ENCODE measurements around the gene ENAH. TPM values are rescaled to one million over a fixed set of nuclear protein-coding genes. Genes with fewer than 3 reads are reported as not detected.
A peak's percentile ranks its signal among the peaks of the same experiment; 100 is the strongest.

The ENAH gene
- total and polyA plus RNA-seq, 7 experiments from 2014 or later, result 0.08 to 0.42 (median 0.16) TPM; not detected in 4

- intact Hi-C loops (cut with micrococcal nuclease), result no loop called here
- ATAC-seq, result no peak
- Histone ChIP-seq H3K4me3 (ENCODE audit: low read length) (no peak overlapping the region), H3K27ac (ENCODE audit: low read depth, low read length) (no peak overlapping the region), H3K4me1 (ENCODE audit: control insufficient read depth in 2 of 2, insufficient read depth in 2 of 2, low read length in 2 of 2) (no peaks in the 10 kb centered on the region), H3K36me3 (ENCODE audit: control insufficient read depth in 2 of 3, insufficient read depth in 3 of 3, low read length in 3 of 3) (no peaks in the 10 kb centered on the region), H3K9me3 (ENCODE audit: control insufficient read depth in 2 of 3, low read length in 3 of 3) (no peaks in the 10 kb centered on the region), H3K27me3 (ENCODE audit: control insufficient read depth in 2 of 2, insufficient read depth in 2 of 2, low read length in 2 of 2) (no peaks in the 10 kb centered on the region)
- Mint-ChIP-seq H3K9me3 (peaks cover 0 to 2% (median 0%) of the 10 kb centered on the region in 11 donors), H3K27ac (no peak overlapping the region), H3K4me1 (no peaks in the 10 kb centered on the region), H3K27me3 (peaks cover 2 to 8% (median 3%) of the 10 kb centered on the region in 5 donors), H3K4me3 (no peak overlapping the region), H3K36me3 (no peaks in the 10 kb centered on the region)
- ChIA-PET POLR2A (interaction anchor here (0.6 kb wide), 1 partner anchor 306 kb away, joined by 3 read pairs; no protein-coding TSS in a partner anchor), CTCF (no interaction called here)
- no peak for DNase-seq
These were observed 13.6 kb upstream of the ENAH start for GRCh38 chr1:225666495-225666894.

- Mint-ChIP-seq H3K4me3 (no peak overlapping the region), H3K36me3 (no peaks in the 10 kb centered on the region), H3K9me3 (peaks cover 0 to 2% (median 0%) of the 10 kb centered on the region in 11 donors), H3K27me3 (peaks cover 0 to 3% (median 2%) of the 10 kb centered on the region in 5 donors), H3K27ac (no peak overlapping the region), H3K4me1 (peaks cover 0 to 2% (median 0%) of the 10 kb centered on the region in 7 donors)
- no peak for DNase-seq
- Histone ChIP-seq H3K4me1 (ENCODE audit: control insufficient read depth in 2 of 2, insufficient read depth in 2 of 2, low read length in 2 of 2) (no peaks in the 10 kb centered on the region), H3K36me3 (ENCODE audit: control insufficient read depth in 2 of 3, insufficient read depth in 3 of 3, low read length in 3 of 3) (no peaks in the 10 kb centered on the region), H3K27me3 (ENCODE audit: control insufficient read depth in 2 of 2, insufficient read depth in 2 of 2, low read length in 2 of 2) (no peaks in the 10 kb centered on the region), H3K4me3 (ENCODE audit: low read length) (no peak overlapping the region), H3K9me3 (ENCODE audit: control insufficient read depth in 2 of 3, low read length in 3 of 3) (no peaks in the 10 kb centered on the region), H3K27ac (ENCODE audit: low read depth, low read length) (no peak overlapping the region)
- intact Hi-C loops (cut with micrococcal nuclease), result no loop called here
- CTCF ChIA-PET, result interaction anchor here (0.8 kb wide), 1 partner anchor 9 kb away, joined by 3 read pairs; no protein-coding TSS in a partner anchor
- ATAC-seq, result no peak
- POLR2A ChIA-PET, result interaction anchor here (1.1 kb wide), 1 partner anchor 121 kb away, joined by 3 read pairs; no protein-coding TSS in a partner anchor
These were observed 11.8 kb upstream of the ENAH start for GRCh38 chr1:225664762-225665161.

- CTCF ChIA-PET, result no interaction called here
- H3K4me3 Mint-ChIP-seq, result no peak overlapping the region
- Histone ChIP-seq H3K9me3 (ENCODE audit: control insufficient read depth in 2 of 3, low read length in 3 of 3) (no peaks in the 10 kb centered on the region), H3K27ac (ENCODE audit: low read depth, low read length) (no peak overlapping the region), H3K27me3 (ENCODE audit: control insufficient read depth in 2 of 2, insufficient read depth in 2 of 2, low read length in 2 of 2) (no peaks in the 10 kb centered on the region), H3K4me1 (ENCODE audit: control insufficient read depth in 2 of 2, insufficient read depth in 2 of 2, low read length in 2 of 2) (no peaks in the 10 kb centered on the region), H3K4me3 (ENCODE audit: low read length) (no peak overlapping the region), H3K36me3 (ENCODE audit: control insufficient read depth in 2 of 3, insufficient read depth in 3 of 3, low read length in 3 of 3) (no peaks in the 10 kb centered on the region)
- DNase-seq (no peak), ATAC-seq (no peak)
- H3K9me3 Mint-ChIP-seq, result peaks cover 0 to 2% (median 0%) of the 10 kb centered on the region in 11 donors
- H3K36me3 Mint-ChIP-seq, result no peaks in the 10 kb centered on the region
- POLR2A ChIA-PET, result no interaction called here
- H3K27me3 Mint-ChIP-seq, result peaks cover 0 to 5% (median 0%) of the 10 kb centered on the region in 5 donors
- intact Hi-C loops (cut with micrococcal nuclease), result no loop called here
- peaks cover 0 to 2% (median 0%) of the 10 kb centered on the region in 7 donors for H3K4me1 Mint-ChIP-seq
- H3K27ac Mint-ChIP-seq, result no peak overlapping the region
These were observed 9.2 kb upstream of the ENAH start for GRCh38 chr1:225662155-225662554.

DNA sequence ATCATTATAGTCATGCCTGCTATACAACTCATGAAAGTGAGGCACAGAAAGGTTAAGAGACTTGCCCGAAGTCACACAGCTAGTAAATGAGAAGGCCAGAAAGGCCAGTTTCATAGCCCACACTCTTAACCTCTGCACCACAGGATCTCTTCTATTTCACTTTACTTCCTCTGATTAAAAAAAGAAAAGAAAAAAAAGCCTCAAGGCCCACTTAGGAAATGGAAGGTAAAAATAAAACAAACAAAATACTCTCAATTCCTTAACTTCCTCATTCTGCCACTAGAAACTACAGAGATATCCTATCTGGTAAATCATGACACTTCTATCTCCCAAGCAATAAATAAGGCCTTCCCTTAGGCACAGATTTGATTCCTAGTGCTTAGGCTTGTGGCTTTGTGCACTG, 7.6 kb upstream of the ENAH start:
- H3K27me3 ChIP-seq (ENCODE audit: control insufficient read depth in 2 of 2, insufficient read depth in 2 of 2, low read length in 2 of 2), result no peaks in the 10 kb centered on the region
- ChIA-PET CTCF (no interaction called here), POLR2A (interaction anchor here (0.7 kb wide), 1 partner anchor 211 kb away, joined by 4 read pairs; no protein-coding TSS in a partner anchor)
- no peaks in the 10 kb centered on the region for H3K9me3 Mint-ChIP-seq
- H3K36me3 Mint-ChIP-seq, result no peaks in the 10 kb centered on the region
- peaks cover 0 to 11% (median 0%) of the 10 kb centered on the region in 5 donors for H3K27me3 Mint-ChIP-seq
- H3K9me3 ChIP-seq (ENCODE audit: control insufficient read depth in 2 of 3, low read length in 3 of 3), result no peaks in the 10 kb centered on the region
- peak overlapping the region in 1 of 9 donors; percentile 0 for H3K27ac Mint-ChIP-seq
- no peak overlapping the region for H3K4me3 ChIP-seq (ENCODE audit: low read length)
- no peaks in the 10 kb centered on the region for H3K36me3 ChIP-seq (ENCODE audit: control insufficient read depth in 2 of 3, insufficient read depth in 3 of 3, low read length in 3 of 3)
- H3K4me1 ChIP-seq (ENCODE audit: control insufficient read depth in 2 of 2, insufficient read depth in 2 of 2, low read length in 2 of 2), result no peaks in the 10 kb centered on the region
- intact Hi-C loops (cut with micrococcal nuclease), result no loop called here
- H3K4me1 Mint-ChIP-seq, result peaks cover 0 to 2% (median 0%) of the 10 kb centered on the region in 7 donors
- H3K4me3 Mint-ChIP-seq, result no peak overlapping the region
- ATAC-seq (no peak), DNase-seq (no peak)
- H3K27ac ChIP-seq (ENCODE audit: low read depth, low read length), result no peak overlapping the region

DNA sequence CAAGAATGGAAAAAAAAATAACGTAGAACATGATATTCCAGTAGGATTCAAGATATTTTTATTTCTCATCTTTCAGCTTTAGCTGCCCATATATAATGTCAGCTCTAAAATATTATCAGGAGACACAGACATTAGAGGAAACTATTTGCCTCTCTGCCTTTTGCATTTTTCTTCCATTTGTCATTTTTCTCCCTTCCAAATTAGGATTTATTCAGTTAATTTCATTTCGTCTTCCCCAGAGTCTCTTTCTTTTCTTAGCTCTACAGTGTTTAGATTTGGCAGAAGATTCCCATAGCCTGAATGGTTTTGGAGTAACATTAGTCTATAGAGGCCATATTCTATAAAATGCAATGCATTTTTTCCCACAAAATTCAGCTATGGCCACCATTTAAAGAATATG, 5.1 kb upstream of the ENAH start:
- no peak overlapping the region for H3K4me3 Mint-ChIP-seq
- no peak overlapping the region for H3K4me3 ChIP-seq (ENCODE audit: low read length)
- peaks cover 3 to 6% (median 5%) of the 10 kb centered on the region in 7 donors for H3K4me1 Mint-ChIP-seq
- intact Hi-C loops (cut with micrococcal nuclease), result loop anchor here in 1 of 2 donors (10.0 kb wide), 2 partner anchors 183 to 317 kb away; no protein-coding TSS in a partner anchor
- peaks cover 0 to 30% (median 3%) of the 10 kb centered on the region in 5 donors for H3K27me3 Mint-ChIP-seq
- H3K27ac Mint-ChIP-seq, result no peak overlapping the region
- H3K9me3 Mint-ChIP-seq, result no peaks in the 10 kb centered on the region
- ATAC-seq (no peak), DNase-seq (no peak)
- no peaks in the 10 kb centered on the region for H3K9me3 ChIP-seq (ENCODE audit: control insufficient read depth in 2 of 3, low read length in 3 of 3)
- H3K36me3 ChIP-seq (ENCODE audit: control insufficient read depth in 2 of 3, insufficient read depth in 3 of 3, low read length in 3 of 3), result no peaks in the 10 kb centered on the region
- H3K36me3 Mint-ChIP-seq, result peaks cover 0 to 1% (median 0%) of the 10 kb centered on the region in 5 donors
- ChIA-PET POLR2A (interaction anchor here (0.6 kb wide), 1 partner anchor 9 kb away, joined by 4 read pairs; no protein-coding TSS in a partner anchor), CTCF (no interaction called here)
- no peaks in the 10 kb centered on the region for H3K27me3 ChIP-seq (ENCODE audit: control insufficient read depth in 2 of 2, insufficient read depth in 2 of 2, low read length in 2 of 2)
- H3K27ac ChIP-seq (ENCODE audit: low read depth, low read length), result no peak overlapping the region
- peaks cover 0 to 3% of the 10 kb centered on the region in 2 donors for H3K4me1 ChIP-seq (ENCODE audit: control insufficient read depth in 2 of 2, insufficient read depth in 2 of 2, low read length in 2 of 2)

DNA sequence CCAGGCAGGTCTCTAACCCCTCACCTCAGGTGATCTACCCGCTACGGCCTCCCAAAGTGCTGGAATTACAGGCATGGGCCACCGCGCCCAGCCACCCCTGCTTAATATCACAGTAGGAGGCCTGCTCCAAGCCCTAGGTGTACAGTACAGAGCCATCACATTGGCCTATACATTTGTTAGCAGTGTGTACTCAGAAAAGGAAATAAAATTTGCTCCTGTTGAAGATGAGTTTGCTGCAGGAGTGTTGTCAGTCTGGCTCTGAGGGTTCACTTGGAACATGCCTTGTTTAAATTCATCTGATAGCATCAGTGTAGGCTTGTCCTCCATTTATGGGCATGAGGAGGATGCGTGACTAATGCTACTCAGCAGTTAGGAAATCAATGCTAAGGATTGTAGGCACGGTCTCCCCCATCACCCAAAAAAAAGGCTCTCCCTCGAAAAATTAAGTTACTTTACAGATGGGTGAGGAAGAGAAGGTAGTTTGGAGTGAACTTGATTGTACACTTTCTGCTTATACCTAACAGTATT, 4.6 kb upstream of the ENAH start:
- Histone ChIP-seq H3K4me3 (ENCODE audit: low read length) (no peak overlapping the region), H3K27me3 (ENCODE audit: control insufficient read depth in 2 of 2, insufficient read depth in 2 of 2, low read length in 2 of 2) (no peaks in the 10 kb centered on the region), H3K9me3 (ENCODE audit: control insufficient read depth in 2 of 3, low read length in 3 of 3) (no peaks in the 10 kb centered on the region), H3K4me1 (ENCODE audit: control insufficient read depth in 2 of 2, insufficient read depth in 2 of 2, low read length in 2 of 2) (peaks cover 0 to 3% of the 10 kb centered on the region in 2 donors), H3K27ac (ENCODE audit: low read depth, low read length) (no peak overlapping the region), H3K36me3 (ENCODE audit: control insufficient read depth in 2 of 3, insufficient read depth in 3 of 3, low read length in 3 of 3) (no peaks in the 10 kb centered on the region)
- H3K4me3 Mint-ChIP-seq, result no peak overlapping the region
- no peaks in the 10 kb centered on the region for H3K9me3 Mint-ChIP-seq
- peaks cover 3 to 6% (median 5%) of the 10 kb centered on the region in 7 donors for H3K4me1 Mint-ChIP-seq
- intact Hi-C loops (cut with micrococcal nuclease), result loop anchor here in 1 of 2 donors (10.0 kb wide), 2 partner anchors 183 to 317 kb away; no protein-coding TSS in a partner anchor
- H3K36me3 Mint-ChIP-seq, result peaks cover 0 to 1% (median 0%) of the 10 kb centered on the region in 5 donors
- H3K27me3 Mint-ChIP-seq, result peaks cover 0 to 30% (median 3%) of the 10 kb centered on the region in 5 donors
- ChIA-PET POLR2A (interaction anchor here (0.6 to 1.0 kb wide), 2 partner anchors 9 to 194 kb away, joined by 3 to 4 read pairs; no protein-coding TSS in a partner anchor), CTCF (no interaction called here)
- ATAC-seq (no peak), DNase-seq (no peak)
- H3K27ac Mint-ChIP-seq, result peak overlapping the region in 1 of 9 donors; percentile 67

Measured in naive thymus-derived CD4-positive, alpha-beta T cell (primary cell).